GM21390 (cell line): Measurements from ENCODE around the gene OBP2A.

Experiments used
- ATAC-seq: cut with Tn5 transposase; IDR thresholded peaks from one replicate; pipeline ENCODE4 v1.9.1; 2021; ENCODE audit not compliant: unreplicated experiment

Gene OBP2A

GRCh38 chr9:135592331-135592590 lies 46.3 kb downstream of the OBP2A start:
- no peak for ATAC-seq

- no peak for ATAC-seq
These were observed 46.7 kb downstream of the OBP2A start for GRCh38 chr9:135592625-135593024.

- no peak for ATAC-seq
These were observed 50.3 kb downstream of the OBP2A start for GRCh38 chr9:135596211-135596610.
